Left ventricle myocardium inferior (tissue), 1 donor: ENCODE results near the gene CRTC3. TPM values are rescaled to one million over a fixed set of nuclear protein-coding genes. Genes with fewer than 3 reads are reported as not detected.
"Not testable (repeated sequence)": the region's sequence is repeated elsewhere in the genome, so short reads cannot be mapped to it uniquely, and the experiment has no call there.

Source experiments
- DNase-seq: peaks from one replicate; pipeline ENCODE4 v3.0.0-alpha.2; 2020
- H3K27ac ChIP-seq: fragments of 200-600 bp; replicated peaks from 2 replicates; pipeline ENCODE4 v1.8.0; 2021
- H3K27me3 ChIP-seq: fragments of 200-600 bp; 2 replicates; pipeline ENCODE4 v1.8.0; 2021; ENCODE audit warnings: low read depth
- H3K36me3 ChIP-seq: fragments of 200-600 bp; 2 replicates; pipeline ENCODE4 v1.8.0; 2021
- H3K4me1 ChIP-seq: fragments of 200-600 bp; 2 replicates; pipeline ENCODE4 v1.8.0; 2021
- H3K4me3 ChIP-seq: fragments of 200-600 bp; 2 replicates; pipeline ENCODE4 v1.8.0; 2021; ENCODE audit warnings: mild to moderate bottlenecking, moderate library complexity
- H3K9me3 ChIP-seq: fragments of 200-600 bp; replicated peaks from 2 replicates; pipeline ENCODE4 v1.8.0; 2021
- intact Hi-C: fragments of 100-400 bp; cut with micrococcal nuclease; formaldehyde crosslinking; loops from one replicate; pipeline ENCODE4 v1.11.0; 2022
- total RNA-seq: library from RNA; stranded (reverse); fragmentation: NEBNext Ultra II Directional; extraction: Animal tissue kit (Norgen Biotek cat#: 25700); gene quantifications from one replicate; pipeline ENCODE4 v1.2.1, GENCODE V29; 2021
- TF ChIP-seq, protein P1 (sequence below): fragments of 200-600 bp; IDR thresholded peaks from 2 replicates; pipeline ENCODE4 v1.8.0; 2021; ENCODE audit warnings: antibody characterized with exemption, mild to moderate bottlenecking, borderline replicate concordance
- donor health status: DM: no; HTN: yes; CAD: no; lungs with severe emphysema.

The CRTC3 gene
- total RNA-seq, 1 donor from 2014 or later, result 24.1 TPM

DNA sequence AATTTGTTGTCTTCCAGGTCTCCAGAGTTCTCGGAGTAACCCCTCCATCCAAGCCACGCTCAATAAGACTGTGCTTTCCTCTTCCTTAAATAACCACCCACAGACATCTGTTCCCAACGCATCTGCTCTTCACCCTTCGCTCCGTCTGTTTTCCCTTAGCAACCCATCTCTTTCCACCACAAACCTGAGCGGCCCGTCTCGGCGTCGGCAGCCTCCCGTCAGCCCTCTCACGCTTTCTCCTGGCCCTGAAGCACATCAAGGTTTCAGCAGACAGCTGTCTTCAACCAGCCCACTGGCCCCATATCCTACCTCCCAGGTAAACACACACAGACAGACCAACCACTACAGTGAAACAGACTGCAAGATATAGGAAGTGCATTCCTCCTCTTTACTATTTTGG, 99.5 kb downstream of the CRTC3 start:
- intact Hi-C loops, result no loop called here
- H3K36me3 ChIP-seq, result peaks cover 94% of the 10 kb centered on the region
- no peaks in the 10 kb centered on the region for H3K9me3 ChIP-seq
- no peaks in the 10 kb centered on the region for H3K27me3 ChIP-seq
- no peak for DNase-seq
- H3K4me1 ChIP-seq, result peaks cover 6% of the 10 kb centered on the region
- TF ChIP-seq, protein P1, sequence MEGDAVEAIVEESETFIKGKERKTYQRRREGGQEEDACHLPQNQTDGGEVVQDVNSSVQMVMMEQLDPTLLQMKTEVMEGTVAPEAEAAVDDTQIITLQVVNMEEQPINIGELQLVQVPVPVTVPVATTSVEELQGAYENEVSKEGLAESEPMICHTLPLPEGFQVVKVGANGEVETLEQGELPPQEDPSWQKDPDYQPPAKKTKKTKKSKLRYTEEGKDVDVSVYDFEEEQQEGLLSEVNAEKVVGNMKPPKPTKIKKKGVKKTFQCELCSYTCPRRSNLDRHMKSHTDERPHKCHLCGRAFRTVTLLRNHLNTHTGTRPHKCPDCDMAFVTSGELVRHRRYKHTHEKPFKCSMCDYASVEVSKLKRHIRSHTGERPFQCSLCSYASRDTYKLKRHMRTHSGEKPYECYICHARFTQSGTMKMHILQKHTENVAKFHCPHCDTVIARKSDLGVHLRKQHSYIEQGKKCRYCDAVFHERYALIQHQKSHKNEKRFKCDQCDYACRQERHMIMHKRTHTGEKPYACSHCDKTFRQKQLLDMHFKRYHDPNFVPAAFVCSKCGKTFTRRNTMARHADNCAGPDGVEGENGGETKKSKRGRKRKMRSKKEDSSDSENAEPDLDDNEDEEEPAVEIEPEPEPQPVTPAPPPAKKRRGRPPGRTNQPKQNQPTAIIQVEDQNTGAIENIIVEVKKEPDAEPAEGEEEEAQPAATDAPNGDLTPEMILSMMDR, result no peak
- H3K4me3 ChIP-seq, result no peak overlapping the region
- H3K27ac ChIP-seq, result no peak overlapping the region

DNA sequence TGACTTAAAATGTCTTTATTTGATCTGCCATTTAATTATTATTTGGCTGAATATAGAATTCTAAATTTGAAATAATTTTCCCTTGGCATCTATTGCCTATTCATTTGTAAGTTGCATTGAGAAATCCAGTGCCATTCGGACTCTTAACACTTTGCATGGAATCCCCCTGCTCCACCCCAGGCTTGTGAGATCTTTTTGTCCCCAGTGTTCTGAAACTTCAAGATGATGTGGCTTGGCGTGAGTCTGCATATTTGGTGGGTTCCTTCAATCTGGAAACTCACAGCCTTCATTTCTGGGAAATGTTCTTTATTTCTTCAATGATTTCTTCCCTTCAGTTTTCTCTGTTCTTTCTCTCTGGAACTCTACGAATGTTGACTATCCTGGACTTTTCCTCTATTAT, 103.6 kb downstream of the CRTC3 start:
- TF ChIP-seq, protein P1, result no peak
- no peaks in the 10 kb centered on the region for H3K27me3 ChIP-seq
- H3K36me3 ChIP-seq, result peaks cover 75% of the 10 kb centered on the region
- intact Hi-C loops, result no loop called here
- no peak for DNase-seq
- no peaks in the 10 kb centered on the region for H3K4me1 ChIP-seq
- no peak overlapping the region for H3K27ac ChIP-seq
- no peak overlapping the region for H3K4me3 ChIP-seq
- H3K9me3 ChIP-seq, result no peaks in the 10 kb centered on the region

DNA sequence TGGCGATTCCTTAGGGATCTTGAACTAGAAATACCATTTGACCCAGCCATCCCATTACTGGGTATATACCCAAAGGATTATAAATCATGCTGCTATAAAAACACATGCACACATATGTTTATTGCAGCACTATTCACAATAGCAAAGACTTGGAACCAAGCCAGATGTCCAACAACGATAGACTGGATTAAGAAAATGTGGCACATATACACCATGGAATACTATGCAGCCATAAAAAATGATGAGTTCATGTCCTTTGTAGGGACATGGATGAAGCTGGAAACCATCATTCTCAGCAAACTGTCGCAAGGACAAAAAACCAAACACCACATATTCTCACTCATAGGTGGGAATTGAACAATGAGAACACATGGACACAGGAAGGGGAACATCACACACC, 107.3 kb downstream of the CRTC3 start:
- H3K4me1 ChIP-seq, H3K4me3 ChIP-seq, H3K27me3 ChIP-seq, intact Hi-C loops, H3K9me3 ChIP-seq, H3K27ac ChIP-seq, DNase-seq: not testable (repeated sequence)
- H3K36me3 ChIP-seq, result peaks cover 76% of the 10 kb centered on the region

DNA sequence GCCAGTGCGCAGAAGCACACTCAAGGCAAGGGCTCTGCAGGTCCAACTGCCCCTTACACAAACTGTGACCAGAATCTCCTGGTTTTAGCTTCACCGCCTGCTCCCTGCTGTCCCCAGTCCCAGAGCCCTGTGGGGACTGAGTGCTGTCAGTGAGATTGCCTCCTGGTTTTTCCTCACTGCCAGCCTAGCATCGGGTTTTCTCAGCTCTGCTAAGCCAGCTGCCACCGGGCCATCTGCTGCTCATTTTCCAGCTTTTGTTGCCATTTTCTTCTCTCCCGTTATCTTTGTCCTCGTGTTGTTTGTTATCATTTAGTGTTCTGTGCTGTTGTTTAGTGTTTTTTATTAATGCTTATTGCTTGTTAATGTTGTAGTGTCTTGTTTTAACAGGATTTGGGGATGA, 108.0 kb downstream of the CRTC3 start:
- TF ChIP-seq, protein P1, result no peak
- peaks cover 76% of the 10 kb centered on the region for H3K36me3 ChIP-seq
- intact Hi-C loops, result no loop called here
- H3K4me1 ChIP-seq, result no peaks in the 10 kb centered on the region
- DNase-seq, result no peak
- no peaks in the 10 kb centered on the region for H3K27me3 ChIP-seq
- no peak overlapping the region for H3K27ac ChIP-seq
- H3K4me3 ChIP-seq, result no peak overlapping the region
- no peaks in the 10 kb centered on the region for H3K9me3 ChIP-seq

DNA sequence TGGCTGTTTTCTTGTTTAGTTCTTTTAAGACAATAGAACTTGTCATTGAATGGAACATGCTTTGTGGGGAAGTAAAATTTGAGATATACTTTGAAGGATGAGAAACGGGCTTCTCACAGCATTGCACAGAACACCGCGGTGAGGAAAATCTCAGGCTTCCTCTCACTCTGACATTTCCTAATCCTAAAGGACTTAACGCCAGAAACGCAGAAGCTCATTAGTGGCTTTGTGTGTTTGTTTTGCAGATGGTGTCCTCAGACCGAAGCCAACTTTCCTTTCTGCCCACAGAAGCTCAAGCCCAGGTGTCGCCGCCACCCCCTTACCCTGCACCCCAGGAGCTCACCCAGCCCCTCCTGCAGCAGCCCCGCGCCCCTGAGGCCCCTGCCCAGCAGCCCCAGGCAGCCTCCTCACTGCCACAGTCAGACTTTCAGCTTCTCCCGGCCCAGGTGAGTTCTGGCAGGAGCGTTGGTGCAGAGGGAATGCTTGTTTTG, 108.5 kb downstream of the CRTC3 start:
- DNase-seq, result no peak
- no peaks in the 10 kb centered on the region for H3K4me1 ChIP-seq
- intact Hi-C loops, result no loop called here
- TF ChIP-seq, protein P1, result no peak
- H3K27me3 ChIP-seq, result no peaks in the 10 kb centered on the region
- no peak overlapping the region for H3K4me3 ChIP-seq
- H3K9me3 ChIP-seq, result no peaks in the 10 kb centered on the region
- no peak overlapping the region for H3K27ac ChIP-seq
- peaks cover 76% of the 10 kb centered on the region for H3K36me3 ChIP-seq

DNA sequence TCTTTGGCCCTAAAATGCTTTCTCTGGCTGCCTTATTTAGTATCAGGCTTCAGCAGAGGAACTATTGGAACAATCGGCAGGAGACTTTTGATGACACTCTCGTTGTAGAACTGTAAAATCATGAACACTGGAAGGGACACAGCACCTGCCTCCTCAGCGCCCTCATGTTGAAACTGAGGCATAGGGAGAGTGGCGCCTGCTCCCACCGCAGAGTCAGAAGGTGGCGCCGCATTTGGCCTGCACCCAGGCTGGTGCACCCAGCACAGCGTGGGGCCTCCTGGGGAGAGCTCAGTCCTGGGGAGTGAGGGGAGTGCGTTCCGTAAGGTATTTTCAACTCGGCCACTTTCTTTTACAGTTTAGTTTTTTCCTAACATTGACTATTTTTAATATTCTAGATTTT, 109.2 kb downstream of the CRTC3 start:
- TF ChIP-seq, protein P1, result no peak
- Histone ChIP-seq H3K4me1 (no peaks in the 10 kb centered on the region), H3K9me3 (peaks cover 5% of the 10 kb centered on the region), H3K36me3 (peaks cover 76% of the 10 kb centered on the region), H3K4me3 (no peak overlapping the region), H3K27me3 (no peaks in the 10 kb centered on the region), H3K27ac (no peak overlapping the region)
- intact Hi-C loops, result no loop called here
- DNase-seq, result no peak
